Activated CD4-positive, alpha-beta T cell treated with anti-CD3 and anti-CD28 coated beads, Interleukin-2, amount 10 ng/mL, durations not matched to agents 7 days and 5 days (primary cell): ENCODE data around the gene GPRIN3. TPM values are rescaled to one million over a fixed set of nuclear protein-coding genes. Genes with fewer than 3 reads are reported as not detected.
"Not testable (repeated sequence)": the region's sequence is repeated elsewhere in the genome, so short reads cannot be mapped to it uniquely, and the experiment has no call there.

Experiments used
- CTCF ChIA-PET: fragments of 350-600 bp; sonication (Branson Sonifier 250); formaldehyde crosslinking; loops from one replicate; lab custom pipeline; 2021; ENCODE audit warnings: antibody characterized with exemption; lab: Charles Lee
- POLR2A ChIA-PET: fragments of 350-600 bp; sonication (Branson Sonifier 250); formaldehyde crosslinking; loops from one replicate; lab custom pipeline; 2021; ENCODE audit warnings: antibody characterized with exemption; lab: Charles Lee
- DNase-seq: peaks from one replicate; pipeline ENCODE4 v3.0.0-alpha.2; 2020
- H3K27ac Mint-ChIP-seq: one replicate; pipeline ENCODE4 v1.8.0; 2021; ENCODE audit warnings: mild to moderate bottlenecking, moderate library complexity, mixed read lengths
- H3K27me3 Mint-ChIP-seq: one replicate; pipeline ENCODE4 v1.8.0; 2021; ENCODE audit warnings: mixed read lengths
- H3K36me3 Mint-ChIP-seq: one replicate; pipeline ENCODE4 v1.8.0; 2021; ENCODE audit warnings: low read depth, mixed read lengths
- H3K4me1 Mint-ChIP-seq: one replicate; pipeline ENCODE4 v1.8.0; 2021; ENCODE audit warnings: mixed read lengths
- H3K4me3 Mint-ChIP-seq: one replicate; pipeline ENCODE4 v1.8.0; 2021; ENCODE audit warnings: mild to moderate bottlenecking, moderate library complexity, mixed read lengths
- H3K9me3 Mint-ChIP-seq: one replicate; pipeline ENCODE4 v1.8.0; 2021; ENCODE audit warnings: mixed read lengths
- total RNA-seq, 2 experiments: library from RNA; stranded (reverse); gene quantifications; one replicate each; pipeline ENCODE4 v1.2.3, GENCODE V29; 2021

Gene GPRIN3
- total RNA-seq, 2 experiments from 2014 or later = 51.1 to 57.4 TPM

DNA sequence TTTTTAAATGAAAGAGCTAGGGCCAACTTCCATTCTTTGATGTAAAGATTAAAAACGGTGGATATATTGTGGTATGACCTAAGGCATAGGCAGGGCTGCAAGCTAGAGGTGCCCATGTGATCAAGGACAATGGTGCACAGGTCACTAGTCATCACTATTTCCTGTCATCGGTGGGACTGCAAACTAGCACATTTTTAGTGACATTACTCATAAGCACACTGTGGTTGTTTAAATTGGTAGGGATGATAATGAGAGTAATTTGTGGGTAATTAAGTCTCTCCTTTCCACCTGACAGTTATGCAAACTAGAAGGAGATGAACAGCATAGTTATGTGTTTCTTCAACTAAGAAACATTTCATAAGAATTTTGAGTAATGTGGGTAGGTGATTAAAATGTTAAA is 85.4 kb downstream of the GPRIN3 start:
- H3K27ac Mint-ChIP-seq = no peak overlapping the region
- no peak for DNase-seq
- POLR2A ChIA-PET = no interaction called here
- no peaks in the 10 kb centered on the region for H3K36me3 Mint-ChIP-seq
- H3K9me3 Mint-ChIP-seq = no peaks in the 10 kb centered on the region
- peaks cover 6% of the 10 kb centered on the region for H3K4me1 Mint-ChIP-seq
- H3K4me3 Mint-ChIP-seq = no peak overlapping the region
- no peaks in the 10 kb centered on the region for H3K27me3 Mint-ChIP-seq
- CTCF ChIA-PET = interaction anchor here (0.6 kb wide), 1 partner anchor 206 kb away, joined by 3 read pairs; no protein-coding TSS in a partner anchor

DNA sequence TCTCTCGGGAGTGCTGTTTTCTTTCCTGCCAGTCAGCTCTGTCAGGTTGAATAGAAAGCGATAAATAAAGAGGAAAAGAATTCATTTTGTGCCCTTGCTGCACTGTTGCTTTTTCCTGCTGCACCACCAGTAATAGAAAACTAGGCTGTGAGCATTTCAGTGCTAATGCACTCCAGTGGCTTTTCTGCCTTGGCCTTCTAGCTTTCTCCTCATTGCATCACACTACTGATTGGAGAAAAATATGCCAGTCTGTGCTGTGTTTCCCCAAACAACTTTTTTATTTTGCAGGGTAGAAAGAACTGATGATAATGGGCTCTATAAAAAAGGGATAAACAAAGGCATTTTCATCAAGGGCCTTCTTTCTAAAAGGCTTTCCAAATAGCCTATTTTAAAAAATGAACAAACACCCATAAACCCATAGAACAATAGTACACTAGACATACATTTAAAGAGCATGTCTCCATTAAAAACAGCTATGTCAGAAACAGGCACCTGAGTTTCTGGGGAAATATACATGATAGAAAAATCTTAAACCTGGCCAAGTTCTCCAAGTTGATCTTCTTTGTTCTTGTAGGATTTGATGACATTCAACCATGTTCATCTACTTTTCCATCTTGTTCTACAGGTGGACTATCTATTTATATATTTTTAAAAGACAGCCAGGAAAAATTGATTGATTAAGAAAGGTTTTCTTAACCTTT is 86.3 kb downstream of the GPRIN3 start:
- no peaks in the 10 kb centered on the region for H3K36me3 Mint-ChIP-seq
- H3K9me3 Mint-ChIP-seq = no peaks in the 10 kb centered on the region
- ChIA-PET POLR2A (no interaction called here), CTCF (interaction anchor here (0.6 kb wide), 2 partner anchors 206 to 716 kb away, joined by 3 read pairs; no protein-coding TSS in a partner anchor)
- no peaks in the 10 kb centered on the region for H3K27me3 Mint-ChIP-seq
- no peak for DNase-seq
- H3K27ac Mint-ChIP-seq = no peak overlapping the region
- H3K4me3 Mint-ChIP-seq = no peak overlapping the region
- peaks cover 1% of the 10 kb centered on the region for H3K4me1 Mint-ChIP-seq

DNA sequence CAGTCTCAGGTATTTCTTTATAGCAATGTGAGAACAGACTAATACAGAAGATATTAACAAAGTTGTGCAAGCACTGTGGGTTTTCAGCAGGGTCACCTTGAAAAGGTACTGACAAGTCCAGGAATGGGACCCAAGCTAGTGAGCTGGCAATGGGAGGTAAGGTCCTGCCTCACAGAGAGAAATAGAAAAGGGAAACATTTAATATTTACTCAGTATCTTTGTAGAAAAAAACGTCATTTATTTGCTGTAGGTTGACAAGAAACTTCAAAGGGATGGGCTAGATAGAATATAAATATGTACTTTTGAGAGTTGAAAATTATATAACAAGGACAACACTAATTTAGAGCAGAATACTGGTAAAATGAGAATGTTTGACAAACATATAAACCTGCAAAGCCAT is 89.0 kb downstream of the GPRIN3 start:
- peaks cover 1% of the 10 kb centered on the region for H3K4me1 Mint-ChIP-seq
- no peak for DNase-seq
- H3K9me3 Mint-ChIP-seq = no peaks in the 10 kb centered on the region
- peaks cover 2% of the 10 kb centered on the region for H3K27me3 Mint-ChIP-seq
- H3K4me3 Mint-ChIP-seq = no peak overlapping the region
- CTCF ChIA-PET = interaction anchor here (2.0 kb wide), 1 partner anchor 8 kb away, joined by 9 read pairs; no protein-coding TSS in a partner anchor
- POLR2A ChIA-PET = no interaction called here
- H3K27ac Mint-ChIP-seq = no peak overlapping the region
- H3K36me3 Mint-ChIP-seq = no peaks in the 10 kb centered on the region

DNA sequence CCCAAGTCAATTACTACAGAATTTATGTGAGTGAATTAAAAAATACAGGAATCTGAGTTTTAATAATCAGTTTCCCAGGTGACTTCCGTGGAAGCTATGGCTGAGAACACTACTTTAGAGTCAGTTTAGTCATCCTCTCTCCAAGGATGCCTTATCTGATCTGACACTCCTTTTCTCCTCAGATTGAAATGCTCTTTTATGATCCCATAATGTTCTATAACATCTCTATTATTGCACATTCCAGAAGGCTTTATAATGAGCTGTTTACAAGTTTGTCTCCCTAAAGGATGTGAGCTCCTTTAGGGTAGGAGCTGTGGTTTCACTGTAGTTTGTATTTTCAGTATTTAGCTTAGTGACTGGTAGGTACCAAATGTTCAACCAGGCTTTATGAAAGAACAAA is 90.0 kb downstream of the GPRIN3 start:
- ChIA-PET CTCF (interaction anchor here (2.0 kb wide), 1 partner anchor 9 kb away, joined by 9 read pairs; no protein-coding TSS in a partner anchor), POLR2A (no interaction called here)
- Mint-ChIP-seq H3K27ac (no peak overlapping the region), H3K36me3 (no peaks in the 10 kb centered on the region), H3K9me3 (no peaks in the 10 kb centered on the region), H3K27me3 (peaks cover 5% of the 10 kb centered on the region), H3K4me3 (no peak overlapping the region), H3K4me1 (no peaks in the 10 kb centered on the region)
- no peak for DNase-seq

DNA sequence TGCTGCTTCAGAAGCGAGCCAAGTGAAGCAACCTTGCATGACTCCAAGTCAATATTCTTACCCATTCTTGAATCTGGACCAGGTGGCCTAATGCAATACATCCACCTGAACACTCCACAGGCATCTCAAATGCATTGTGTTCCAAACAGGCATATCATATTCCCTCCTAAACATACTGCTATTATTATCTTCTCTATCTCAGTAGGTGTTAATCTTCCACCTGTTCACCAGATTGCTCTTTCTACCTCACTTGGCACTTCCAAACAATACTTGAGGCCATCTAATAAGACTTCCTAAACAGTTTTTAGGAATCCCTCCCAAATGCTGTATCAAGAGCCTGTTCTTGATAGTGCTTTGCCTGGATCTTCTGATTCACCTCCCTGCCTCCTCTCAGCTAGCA is 90.7 kb downstream of the GPRIN3 start:
- ChIA-PET CTCF (interaction anchor here (2.0 kb wide), 1 partner anchor 10 kb away, joined by 9 read pairs; no protein-coding TSS in a partner anchor), POLR2A (no interaction called here)
- H3K9me3 Mint-ChIP-seq = no peaks in the 10 kb centered on the region
- no peak overlapping the region for H3K4me3 Mint-ChIP-seq
- H3K27ac Mint-ChIP-seq = no peak overlapping the region
- no peak for DNase-seq
- H3K27me3 Mint-ChIP-seq = peaks cover 6% of the 10 kb centered on the region
- H3K4me1 Mint-ChIP-seq = no peaks in the 10 kb centered on the region
- no peaks in the 10 kb centered on the region for H3K36me3 Mint-ChIP-seq

DNA sequence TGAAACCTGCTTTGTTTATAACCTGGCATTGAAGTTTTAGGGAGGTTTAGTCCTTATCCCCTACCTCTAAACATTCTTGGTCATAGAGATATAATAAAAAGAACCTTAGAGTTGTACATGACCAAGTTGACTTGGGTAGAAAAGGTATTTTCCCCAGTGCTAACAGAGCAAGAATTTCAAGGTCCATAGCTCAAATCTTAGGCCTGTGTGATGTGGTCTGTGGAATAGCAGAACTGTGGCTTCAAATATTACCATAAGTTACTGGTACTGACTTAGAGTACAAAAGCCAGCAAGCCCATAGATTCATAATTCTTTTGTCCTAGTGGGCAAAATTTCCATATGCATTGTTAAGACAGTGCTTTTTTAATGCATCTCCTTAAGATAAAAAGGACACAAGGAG is 91.2 kb downstream of the GPRIN3 start:
- Mint-ChIP-seq H3K27me3 (peaks cover 7% of the 10 kb centered on the region), H3K4me3 (no peak overlapping the region), H3K9me3 (no peaks in the 10 kb centered on the region), H3K4me1 (no peaks in the 10 kb centered on the region), H3K36me3 (no peaks in the 10 kb centered on the region), H3K27ac (no peak overlapping the region)
- DNase-seq = no peak
- ChIA-PET CTCF (interaction anchor here (1.2 kb wide), 1 partner anchor 9 kb away, joined by 3 read pairs; no protein-coding TSS in a partner anchor), POLR2A (no interaction called here)

DNA sequence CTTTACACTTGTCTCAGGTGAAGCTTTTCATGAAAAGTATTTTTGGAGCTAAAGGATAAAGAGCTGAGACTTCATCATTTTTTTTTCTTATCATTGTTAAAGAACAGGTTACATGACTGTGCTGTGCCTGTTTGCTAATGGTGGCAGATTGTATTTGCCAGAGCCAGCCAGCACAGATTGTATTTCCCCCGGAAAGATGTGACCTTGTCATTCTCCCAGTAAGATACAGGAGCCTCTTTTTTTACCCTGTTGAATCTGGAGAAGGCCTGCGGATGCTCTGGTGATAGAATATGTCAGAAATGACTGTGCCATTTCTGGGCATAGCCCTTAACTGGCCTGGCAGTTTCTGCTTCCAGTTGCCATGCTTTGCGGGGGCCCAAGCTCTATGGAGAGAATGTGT is 91.9 kb downstream of the GPRIN3 start:
- ChIA-PET CTCF (interaction anchor here (1.2 kb wide), 1 partner anchor 10 kb away, joined by 3 read pairs; no protein-coding TSS in a partner anchor), POLR2A (no interaction called here)
- H3K27ac Mint-ChIP-seq = no peak overlapping the region
- no peaks in the 10 kb centered on the region for H3K36me3 Mint-ChIP-seq
- H3K27me3 Mint-ChIP-seq = peaks cover 8% of the 10 kb centered on the region
- no peaks in the 10 kb centered on the region for H3K9me3 Mint-ChIP-seq
- H3K4me1 Mint-ChIP-seq = no peaks in the 10 kb centered on the region
- DNase-seq = no peak
- H3K4me3 Mint-ChIP-seq = no peak overlapping the region

DNA sequence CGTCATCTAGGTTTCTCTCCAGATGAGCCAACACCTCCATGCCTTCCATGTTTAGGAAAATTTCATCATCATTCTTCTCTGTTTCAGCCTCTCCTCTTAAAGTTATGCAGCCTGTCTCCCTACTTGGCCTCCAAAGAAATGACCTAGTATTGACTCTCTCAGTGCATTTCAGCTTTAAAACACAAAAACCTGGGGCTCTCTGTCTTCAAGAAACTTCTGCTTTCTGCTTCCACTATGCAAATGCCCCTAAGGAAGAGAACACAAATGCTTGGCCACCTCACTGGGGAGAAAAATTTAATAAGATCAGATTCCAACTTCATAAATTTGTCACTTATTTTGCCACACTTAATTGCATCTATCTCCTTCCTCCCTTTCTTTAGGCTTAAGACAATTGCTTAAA is 93.3 kb downstream of the GPRIN3 start:
- CTCF ChIA-PET = no interaction called here
- no peak for DNase-seq
- POLR2A ChIA-PET = no interaction called here
- no peaks in the 10 kb centered on the region for H3K4me1 Mint-ChIP-seq
- peaks cover 8% of the 10 kb centered on the region for H3K27me3 Mint-ChIP-seq
- no peak overlapping the region for H3K27ac Mint-ChIP-seq
- H3K9me3 Mint-ChIP-seq = no peaks in the 10 kb centered on the region
- no peaks in the 10 kb centered on the region for H3K36me3 Mint-ChIP-seq
- H3K4me3 Mint-ChIP-seq = no peak overlapping the region

DNA sequence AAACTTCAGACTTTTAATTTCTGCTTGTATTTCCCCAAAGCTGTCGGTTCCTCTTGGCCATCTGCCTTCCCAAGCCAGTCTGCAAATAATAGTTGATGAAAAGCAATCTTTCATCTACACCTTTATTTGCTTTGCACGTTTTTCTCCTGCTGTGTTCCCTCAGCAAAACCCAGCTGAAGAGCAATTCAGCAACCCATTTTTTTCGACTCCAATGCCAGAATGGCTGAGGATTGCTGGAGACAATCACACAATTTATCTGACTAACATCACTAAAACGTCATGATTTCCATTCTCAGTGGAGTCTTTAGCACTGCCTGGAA is 94.3 kb downstream of the GPRIN3 start:
- Mint-ChIP-seq H3K4me1 (no peaks in the 10 kb centered on the region), H3K4me3 (no peak overlapping the region), H3K36me3 (no peaks in the 10 kb centered on the region), H3K9me3 (peaks cover 2% of the 10 kb centered on the region), H3K27me3 (peaks cover 8% of the 10 kb centered on the region), H3K27ac (no peak overlapping the region)
- ChIA-PET POLR2A (no interaction called here), CTCF (no interaction called here)
- DNase-seq = no peak

DNA sequence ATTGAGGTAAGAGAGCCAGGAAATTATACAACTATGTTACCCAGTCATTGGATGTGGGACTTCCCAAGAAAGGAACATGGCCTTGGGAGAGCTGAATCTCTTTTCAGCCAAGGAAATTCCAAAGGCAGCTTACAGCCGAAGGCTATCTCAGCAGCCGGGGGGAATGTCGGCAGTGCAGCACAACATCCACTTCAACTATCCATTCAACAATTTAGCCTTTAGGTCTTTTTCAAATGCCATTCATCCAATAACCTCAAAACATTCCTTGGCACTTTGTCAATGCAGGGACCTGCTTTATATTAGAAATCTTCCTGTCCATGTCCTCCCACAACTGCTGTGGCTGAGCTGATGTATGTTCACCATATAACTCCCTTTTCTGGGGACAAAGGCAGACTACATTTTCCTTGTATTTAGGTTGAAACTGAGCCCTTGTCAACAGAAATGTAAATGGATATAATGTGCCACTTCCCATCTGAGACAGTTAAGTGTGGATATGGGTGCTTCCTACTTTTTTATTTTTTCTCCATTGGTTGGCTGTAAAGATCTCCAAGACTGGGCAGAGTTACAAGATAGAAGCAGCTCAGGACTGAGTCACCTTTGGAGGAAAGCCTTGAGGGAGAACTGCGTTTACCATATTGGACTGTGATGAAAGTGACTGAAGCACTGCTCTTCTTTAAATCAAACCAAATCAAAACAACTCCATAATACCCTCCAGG is 94.8 kb downstream of the GPRIN3 start:
- no peak for DNase-seq
- ChIA-PET POLR2A (no interaction called here), CTCF (no interaction called here)
- no peaks in the 10 kb centered on the region for H3K4me1 Mint-ChIP-seq
- H3K27me3 Mint-ChIP-seq = peaks cover 8% of the 10 kb centered on the region
- no peak overlapping the region for H3K4me3 Mint-ChIP-seq
- no peak overlapping the region for H3K27ac Mint-ChIP-seq
- no peaks in the 10 kb centered on the region for H3K36me3 Mint-ChIP-seq
- H3K9me3 Mint-ChIP-seq = peaks cover 7% of the 10 kb centered on the region

DNA sequence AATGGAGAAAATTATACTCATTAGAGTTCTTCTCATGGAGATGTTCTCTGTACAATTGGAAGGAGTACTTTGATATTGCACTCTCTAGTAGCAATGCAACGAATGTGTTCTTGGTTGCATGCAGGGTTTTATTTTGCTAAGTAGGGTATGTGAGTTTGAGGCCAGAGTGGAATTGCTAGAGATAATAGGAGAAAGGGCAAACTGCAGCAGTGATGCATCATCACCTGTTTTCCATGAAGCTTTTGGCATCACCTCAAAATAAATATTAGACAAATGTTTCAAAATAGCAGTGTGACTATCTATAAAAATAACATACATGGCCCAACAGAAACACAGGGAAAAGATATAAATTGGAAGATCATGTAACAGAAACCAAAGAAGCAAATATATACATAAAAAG is 103.0 kb downstream of the GPRIN3 start:
- Mint-ChIP-seq H3K9me3 (peaks cover 7% of the 10 kb centered on the region), H3K36me3 (no peaks in the 10 kb centered on the region), H3K4me1 (no peaks in the 10 kb centered on the region), H3K4me3 (no peak overlapping the region), H3K27ac (no peak overlapping the region), H3K27me3 (no peaks in the 10 kb centered on the region)
- no peak for DNase-seq
- CTCF ChIA-PET = no interaction called here
- POLR2A ChIA-PET = no interaction called here

DNA sequence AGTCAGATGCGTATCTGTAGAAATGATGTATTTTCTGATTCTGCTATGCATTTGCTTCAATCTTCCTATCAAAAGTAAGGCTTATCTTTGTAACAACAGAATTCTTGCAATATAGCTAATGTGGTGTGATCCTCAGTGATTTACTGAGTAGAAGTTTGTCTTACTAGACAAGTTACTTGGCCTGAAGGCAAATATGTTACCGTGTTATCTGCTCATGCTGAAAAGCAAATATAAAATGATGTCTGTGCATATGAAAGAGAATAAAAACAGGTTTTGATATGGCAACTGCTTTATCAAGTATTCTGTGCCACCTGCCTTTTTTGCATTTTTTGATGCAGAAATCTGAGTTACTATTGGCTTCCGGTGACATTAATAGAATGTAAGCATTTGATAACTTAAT is 103.7 kb downstream of the GPRIN3 start:
- H3K27me3 Mint-ChIP-seq = no peaks in the 10 kb centered on the region
- no peak overlapping the region for H3K27ac Mint-ChIP-seq
- H3K4me3 Mint-ChIP-seq = no peak overlapping the region
- no peaks in the 10 kb centered on the region for H3K4me1 Mint-ChIP-seq
- DNase-seq = no peak
- H3K36me3 Mint-ChIP-seq = no peaks in the 10 kb centered on the region
- CTCF ChIA-PET = no interaction called here
- peaks cover 7% of the 10 kb centered on the region for H3K9me3 Mint-ChIP-seq
- POLR2A ChIA-PET = no interaction called here

DNA sequence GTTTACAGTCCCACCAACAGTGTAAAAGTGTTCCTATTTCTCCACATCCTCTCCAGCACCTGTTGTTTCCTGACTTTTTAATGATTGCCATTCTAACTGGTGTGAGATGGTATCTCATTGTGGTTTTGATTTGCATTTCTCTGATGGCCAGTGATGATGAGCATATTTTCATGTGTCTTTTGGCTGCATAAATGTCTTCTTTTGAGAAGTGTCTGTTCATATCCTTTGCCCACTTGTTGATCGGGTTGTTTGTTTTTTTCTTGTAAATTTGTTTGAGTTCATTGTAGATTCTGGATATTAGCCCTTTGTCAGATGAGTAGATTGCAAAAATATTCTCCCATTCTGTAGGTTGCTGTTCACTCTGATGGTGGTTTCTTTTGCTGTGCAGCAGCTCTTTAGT is 108.2 kb downstream of the GPRIN3 start:
- H3K27ac Mint-ChIP-seq, H3K9me3 Mint-ChIP-seq, H3K27me3 Mint-ChIP-seq, H3K36me3 Mint-ChIP-seq, POLR2A ChIA-PET, DNase-seq, CTCF ChIA-PET, H3K4me3 Mint-ChIP-seq, H3K4me1 Mint-ChIP-seq: not testable (repeated sequence)
